ENCODE data around the gene MTCL1.

GRCh38 chr18:8752329-8752728 is 47.0 kb downstream of the MTCL1 start:
- no peak for TF ChIP-seq CTCF (conservative IDR thresholded peaks at IDR 0.05)
- no peak for TF ChIP-seq ZFX (IDR thresholded peaks at IDR 0.05)
